ENCODE data around the gene SAMD5.

DNA sequence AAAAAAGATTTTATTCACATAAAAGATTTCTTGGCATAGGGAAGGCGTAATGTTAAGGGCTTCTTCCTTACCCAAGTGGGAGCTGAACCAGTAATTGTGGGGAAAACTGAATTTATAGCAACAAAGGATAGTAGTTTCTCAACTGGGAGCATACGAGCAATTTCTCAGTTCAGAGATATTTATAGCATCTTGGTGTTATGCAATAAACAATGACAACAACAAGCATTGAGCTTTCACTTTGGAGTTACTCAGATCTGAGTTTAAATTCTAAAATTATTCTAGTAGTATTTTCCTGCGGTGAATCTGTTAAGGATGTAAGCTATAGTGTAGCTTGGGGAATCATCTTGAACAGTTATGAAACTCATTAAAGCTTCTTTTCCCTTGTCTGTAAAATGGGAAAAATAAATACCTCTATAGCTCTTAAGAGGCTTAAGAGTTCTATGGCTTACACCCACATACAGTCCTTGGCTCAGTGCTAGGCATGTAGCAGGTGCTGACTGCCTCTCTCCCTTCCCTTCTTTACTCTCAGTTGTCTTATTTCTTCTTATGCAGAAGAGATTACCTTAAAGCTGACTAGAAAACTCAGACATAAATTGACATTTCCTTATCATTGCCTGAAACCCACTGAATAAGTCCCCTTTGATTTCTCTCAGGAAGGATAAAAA lies 58.8 kb downstream of the SAMD5 start:
- TF ChIP-seq CTCF (IDR thresholded peaks at IDR 0.05) (no peak), CHD2 (IDR thresholded peaks at IDR 0.05; ENCODE audit: low read length, partially characterized antibody) (no peak), POLR2A (IDR thresholded peaks at IDR 0.05; ENCODE audit: low read length) (no peak), ESRRA (IDR thresholded peaks at IDR 0.05; ENCODE audit: borderline replicate concordance, low read length) (no peak), ZC3H11A (IDR thresholded peaks at IDR 0.05) (no peak), EP300 (IDR thresholded peaks at IDR 0.05) (no peak)
